DND-41 (cell line): ENCODE data around the gene DISC1.

ENCODE experiments used
- EZH2 ChIP-seq: IDR thresholded peaks from 3 replicates; pipeline ENCODE4 v1.6.1; 2012; ENCODE audit warnings: borderline replicate concordance, low read depth, mild to moderate bottlenecking, moderate library complexity, low read length, inconsistent platforms; ENCODE audit not compliant: severe bottlenecking
- TF ChIP-seq, protein P1 (sequence below): IDR thresholded peaks from 2 replicates; pipeline ENCODE4 v1.5.1; 2012; ENCODE audit warnings: borderline replicate concordance, low read length, moderate library complexity, mild to moderate bottlenecking; ENCODE audit not compliant: poor library complexity, severe bottlenecking; ENCODE audit errors: extremely low read depth

DNA sequence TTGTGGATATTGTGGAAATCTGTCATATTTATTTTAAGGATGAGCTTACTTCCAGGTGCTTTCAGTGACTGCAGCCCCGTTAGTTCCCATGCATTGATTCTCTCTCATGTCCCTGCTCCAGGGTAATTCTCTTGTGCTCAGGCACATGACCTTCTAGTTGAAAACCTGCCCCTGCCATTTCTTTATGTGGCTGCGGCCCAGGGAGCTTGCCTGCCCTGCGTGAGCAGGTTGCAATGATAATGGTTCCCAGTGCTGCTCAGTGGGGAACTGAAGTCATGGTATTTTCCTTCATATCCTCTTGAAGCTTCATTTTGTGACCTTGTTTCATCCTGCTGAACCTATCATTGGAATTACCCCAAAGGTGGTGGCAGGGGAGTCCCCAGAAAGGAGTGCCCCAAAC lies 229.8 kb downstream of the DISC1 start:
- TF ChIP-seq, protein P1, sequence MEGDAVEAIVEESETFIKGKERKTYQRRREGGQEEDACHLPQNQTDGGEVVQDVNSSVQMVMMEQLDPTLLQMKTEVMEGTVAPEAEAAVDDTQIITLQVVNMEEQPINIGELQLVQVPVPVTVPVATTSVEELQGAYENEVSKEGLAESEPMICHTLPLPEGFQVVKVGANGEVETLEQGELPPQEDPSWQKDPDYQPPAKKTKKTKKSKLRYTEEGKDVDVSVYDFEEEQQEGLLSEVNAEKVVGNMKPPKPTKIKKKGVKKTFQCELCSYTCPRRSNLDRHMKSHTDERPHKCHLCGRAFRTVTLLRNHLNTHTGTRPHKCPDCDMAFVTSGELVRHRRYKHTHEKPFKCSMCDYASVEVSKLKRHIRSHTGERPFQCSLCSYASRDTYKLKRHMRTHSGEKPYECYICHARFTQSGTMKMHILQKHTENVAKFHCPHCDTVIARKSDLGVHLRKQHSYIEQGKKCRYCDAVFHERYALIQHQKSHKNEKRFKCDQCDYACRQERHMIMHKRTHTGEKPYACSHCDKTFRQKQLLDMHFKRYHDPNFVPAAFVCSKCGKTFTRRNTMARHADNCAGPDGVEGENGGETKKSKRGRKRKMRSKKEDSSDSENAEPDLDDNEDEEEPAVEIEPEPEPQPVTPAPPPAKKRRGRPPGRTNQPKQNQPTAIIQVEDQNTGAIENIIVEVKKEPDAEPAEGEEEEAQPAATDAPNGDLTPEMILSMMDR: no peak
- no peak for TF ChIP-seq EZH2
